Kidney glomerular epithelial cell (primary cell): ENCODE results near the gene TRRAP.
A peak's percentile ranks its signal among the peaks of the same experiment; 100 is the strongest.
"Not testable (repeated sequence)": the region's sequence is repeated elsewhere in the genome, so short reads cannot be mapped to it uniquely, and the experiment has no call there.

Experiments used
- DNase-seq: peaks from one replicate; lab custom pipeline; 2025; lab: John Stamatoyannopoulos, UW

Gene TRRAP

DNA sequence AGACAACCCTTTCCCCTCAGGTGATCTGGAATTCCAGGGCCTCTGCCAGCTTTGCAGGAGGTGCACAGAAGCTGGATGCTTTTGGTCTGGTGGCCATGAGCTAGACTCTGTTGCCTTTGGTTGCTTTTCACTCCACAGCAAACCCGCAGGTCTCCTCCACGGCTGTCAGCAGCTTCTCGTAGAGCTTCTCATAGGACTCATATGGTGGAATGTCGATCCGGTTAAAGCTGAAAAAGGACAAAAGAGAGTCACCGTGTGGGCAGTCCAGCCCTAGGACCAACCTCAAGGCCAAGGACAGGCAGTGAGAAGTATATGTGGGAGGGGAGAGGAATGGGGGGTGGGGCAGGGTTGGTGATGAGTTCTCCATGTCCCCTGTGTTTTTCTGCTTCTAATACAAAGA lies 152.1 kb downstream of the TRRAP start:
- no peak for DNase-seq

DNA sequence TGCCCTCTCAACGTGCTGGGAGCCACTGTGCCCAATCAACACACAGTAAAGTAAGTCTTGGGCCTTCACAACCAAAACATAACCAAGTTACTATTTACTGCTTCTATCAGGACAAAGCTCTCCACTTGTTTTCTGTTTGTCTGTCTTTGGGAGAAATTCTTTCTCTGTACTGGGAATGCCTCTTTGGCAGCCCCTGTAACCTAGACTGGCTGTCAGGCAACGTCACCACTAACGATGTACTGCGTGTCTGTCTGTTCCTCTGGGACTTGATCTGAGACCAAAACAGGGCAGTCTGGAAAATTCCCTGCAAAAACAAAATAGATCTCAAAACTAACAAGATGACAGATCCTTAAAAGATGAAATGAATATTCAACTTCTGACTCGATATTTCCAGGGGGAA lies 152.6 kb downstream of the TRRAP start:
- DNase-seq, result no peak

DNA sequence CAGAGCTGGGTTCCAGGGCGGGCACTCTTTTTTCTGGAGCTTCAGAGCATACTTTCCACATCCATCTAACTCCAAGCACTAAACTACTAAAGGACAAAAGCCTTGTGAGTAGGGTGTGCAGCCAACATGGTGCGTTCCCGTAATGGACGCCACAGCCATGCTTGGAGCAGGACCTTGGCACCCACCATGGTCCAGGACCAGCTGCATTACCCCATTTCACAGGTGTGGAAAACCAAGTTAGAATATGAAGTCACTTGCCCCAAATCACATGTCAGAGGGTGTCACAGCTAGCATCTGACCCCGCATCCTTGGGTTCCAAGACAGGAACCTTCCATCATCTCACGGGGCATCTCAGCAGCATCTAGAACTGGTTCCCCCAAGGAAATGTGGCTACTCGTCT lies 153.2 kb downstream of the TRRAP start:
- no peak for DNase-seq

DNA sequence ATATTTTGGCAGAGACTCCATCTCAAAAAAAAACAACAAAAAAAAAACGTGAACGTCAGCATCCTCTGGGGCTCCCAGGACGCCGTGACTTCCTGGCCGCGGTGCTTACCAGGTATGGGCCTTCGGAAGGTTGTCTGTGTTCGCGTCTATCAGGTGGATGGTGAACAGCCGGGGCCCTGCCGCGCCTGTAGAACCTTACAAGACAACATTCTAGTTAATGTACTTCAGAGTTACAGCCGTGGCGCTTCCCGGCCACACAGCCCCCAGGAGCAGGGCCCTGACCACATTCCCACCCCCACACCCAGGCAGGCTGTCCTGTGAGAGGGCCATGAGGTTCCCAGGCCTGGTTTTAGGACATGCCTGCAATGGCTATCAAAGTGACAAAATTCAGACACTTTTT lies 154.6 kb downstream of the TRRAP start:
- no peak for DNase-seq

DNA sequence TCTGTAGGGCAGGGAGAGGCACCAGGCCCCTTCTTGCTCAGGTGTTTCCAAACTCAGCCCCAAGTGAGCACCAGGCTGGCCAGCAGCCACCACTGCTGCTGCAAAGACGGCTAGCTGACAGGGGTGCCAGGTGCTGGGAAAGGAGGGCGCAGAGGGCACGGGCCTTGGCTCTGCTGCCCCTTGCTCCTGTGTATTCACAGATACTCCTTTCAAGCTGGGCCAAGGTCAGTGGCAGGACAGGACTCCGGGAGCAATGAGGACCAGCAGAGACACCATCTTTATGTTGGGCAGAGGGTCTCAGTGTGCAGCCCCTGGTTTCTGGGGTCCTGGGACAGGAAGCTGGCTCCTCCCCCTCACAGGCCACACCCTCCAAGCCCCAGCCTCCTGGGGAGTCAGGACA lies 155.4 kb downstream of the TRRAP start:
- DNase-seq, result no peak

DNA sequence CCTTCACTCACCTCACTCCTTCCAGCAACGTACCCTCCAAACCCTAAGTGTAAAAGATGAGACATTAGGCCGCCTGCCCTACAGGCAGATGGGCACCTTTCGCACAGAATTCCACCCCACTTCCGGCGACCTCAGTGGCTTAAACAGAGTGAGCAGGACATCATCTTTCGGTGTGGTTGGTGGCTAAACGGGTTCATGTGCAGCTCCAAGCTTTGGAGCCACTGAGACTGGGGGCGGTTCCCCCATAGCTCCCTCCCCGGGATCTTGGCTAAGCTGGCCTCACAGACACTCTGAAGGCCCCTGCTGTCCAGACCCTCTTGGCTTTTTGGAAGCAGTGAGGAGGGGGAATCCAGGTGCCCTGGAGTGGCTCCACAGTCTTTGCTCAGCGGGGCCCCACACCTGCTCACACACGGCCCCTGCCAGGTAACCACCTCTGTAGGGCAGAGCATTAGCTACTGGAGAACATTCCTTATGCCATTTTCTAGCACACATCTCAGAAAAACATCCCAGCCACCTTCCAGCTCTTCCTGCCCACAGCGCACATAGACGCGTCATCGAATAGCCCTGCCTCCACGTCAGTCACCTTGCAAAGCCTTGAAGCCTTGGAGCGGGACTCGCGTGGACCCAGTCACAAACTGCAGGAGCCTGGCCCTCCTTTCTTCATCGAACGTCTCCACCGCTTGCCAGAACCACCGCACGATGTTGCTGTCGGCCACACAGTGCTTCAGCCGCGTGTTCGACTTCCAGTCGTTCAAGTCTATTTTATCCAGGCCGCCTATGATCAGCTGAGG lies 156.8 kb downstream of the TRRAP start:
- DNase-seq, result no peak

DNA sequence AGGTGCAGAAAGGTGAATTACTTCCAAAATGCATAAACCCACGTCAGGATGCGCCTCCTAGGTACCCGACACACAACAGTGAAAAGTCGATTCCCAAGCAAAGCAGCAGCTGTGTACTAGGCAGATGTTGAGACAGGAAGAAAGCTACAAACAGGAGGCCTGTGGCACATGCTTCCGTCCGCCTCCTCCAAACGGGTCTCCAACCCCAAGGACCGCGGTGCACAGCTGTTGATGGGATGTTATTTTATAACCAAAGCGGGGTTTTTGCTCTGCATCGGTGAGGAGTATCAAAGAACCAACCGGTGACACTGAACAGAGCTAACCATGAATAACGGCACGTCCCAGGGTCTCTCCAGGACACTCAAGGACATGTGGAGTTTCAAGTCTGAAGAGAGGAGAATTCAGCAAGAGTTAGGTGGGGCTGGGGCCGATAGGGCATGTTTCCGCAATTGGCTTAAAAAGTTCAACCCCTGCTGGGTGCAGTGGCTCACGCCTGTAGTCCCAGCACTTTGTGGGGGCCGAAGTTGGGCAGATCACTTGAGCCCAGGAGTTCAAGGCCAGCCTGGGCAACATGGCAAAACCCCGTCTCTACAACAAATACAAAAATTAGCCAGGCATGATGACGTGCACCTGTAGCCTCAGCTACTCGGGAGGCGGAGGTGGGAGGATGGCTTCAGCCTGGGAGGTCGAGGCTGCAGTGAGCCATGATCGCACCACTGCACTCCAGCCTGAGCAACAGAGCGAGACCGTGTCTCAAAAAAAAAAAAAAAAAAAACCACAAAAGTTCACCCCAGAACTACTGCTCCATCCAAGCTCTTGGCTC lies 157.6 kb downstream of the TRRAP start:
- peak; percentile 46 for DNase-seq

DNA sequence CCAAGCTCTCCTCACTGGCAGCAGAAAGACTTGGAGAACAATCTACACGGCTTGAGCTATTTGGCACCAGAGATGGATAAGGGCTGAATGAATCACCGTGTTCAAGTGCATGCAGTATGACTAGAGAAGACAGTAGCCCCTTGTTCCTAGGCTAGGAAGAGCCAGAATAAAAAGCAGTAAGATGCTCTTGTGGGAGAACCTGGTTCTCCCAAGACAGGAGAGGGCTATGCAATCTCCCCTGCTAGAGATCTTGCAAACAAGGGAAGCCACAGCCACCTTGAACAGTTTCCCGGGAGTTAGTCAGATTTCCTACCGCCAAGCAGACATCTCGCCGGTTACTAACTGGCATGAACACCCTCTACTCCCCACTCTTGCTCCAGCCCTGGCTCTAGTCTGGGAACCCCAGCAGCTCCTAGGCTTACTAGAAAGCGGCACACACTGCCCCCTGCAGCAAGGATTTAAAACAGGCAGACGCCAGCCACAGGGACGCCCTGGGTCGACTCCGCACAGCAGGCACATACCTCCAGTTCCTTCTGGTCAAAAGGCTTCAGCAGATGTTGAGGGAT lies 158.3 kb downstream of the TRRAP start:
- no peak for DNase-seq

DNA sequence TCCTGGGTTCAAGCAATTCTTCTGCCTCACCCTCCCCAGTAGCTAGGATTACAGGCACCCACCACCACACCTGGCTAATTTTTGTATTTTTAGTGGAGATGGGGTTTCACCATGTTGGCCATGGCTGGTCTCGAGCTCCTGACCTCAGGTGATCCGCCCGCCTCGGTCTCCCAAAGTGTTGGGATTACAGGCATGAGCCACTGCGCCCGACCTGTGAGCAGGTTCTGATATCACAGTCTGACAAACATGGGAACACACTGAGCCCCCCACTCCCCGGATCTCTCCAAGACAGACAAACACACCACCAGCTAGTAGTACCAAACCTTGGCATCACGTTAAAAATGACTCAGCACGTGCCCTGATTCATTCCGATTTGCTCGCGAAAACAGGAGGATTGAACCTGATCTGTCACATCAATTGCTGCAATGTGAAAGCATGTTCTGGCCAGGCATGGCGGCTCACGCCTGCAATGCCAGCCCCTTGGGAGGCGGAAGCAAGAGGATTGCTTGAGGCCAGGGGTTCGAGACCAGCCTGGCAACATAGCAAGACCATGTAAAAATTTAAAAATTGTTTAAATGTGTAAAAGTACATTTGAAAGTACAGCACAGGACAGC lies 159.1 kb downstream of the TRRAP start:
- no peak for DNase-seq

DNA sequence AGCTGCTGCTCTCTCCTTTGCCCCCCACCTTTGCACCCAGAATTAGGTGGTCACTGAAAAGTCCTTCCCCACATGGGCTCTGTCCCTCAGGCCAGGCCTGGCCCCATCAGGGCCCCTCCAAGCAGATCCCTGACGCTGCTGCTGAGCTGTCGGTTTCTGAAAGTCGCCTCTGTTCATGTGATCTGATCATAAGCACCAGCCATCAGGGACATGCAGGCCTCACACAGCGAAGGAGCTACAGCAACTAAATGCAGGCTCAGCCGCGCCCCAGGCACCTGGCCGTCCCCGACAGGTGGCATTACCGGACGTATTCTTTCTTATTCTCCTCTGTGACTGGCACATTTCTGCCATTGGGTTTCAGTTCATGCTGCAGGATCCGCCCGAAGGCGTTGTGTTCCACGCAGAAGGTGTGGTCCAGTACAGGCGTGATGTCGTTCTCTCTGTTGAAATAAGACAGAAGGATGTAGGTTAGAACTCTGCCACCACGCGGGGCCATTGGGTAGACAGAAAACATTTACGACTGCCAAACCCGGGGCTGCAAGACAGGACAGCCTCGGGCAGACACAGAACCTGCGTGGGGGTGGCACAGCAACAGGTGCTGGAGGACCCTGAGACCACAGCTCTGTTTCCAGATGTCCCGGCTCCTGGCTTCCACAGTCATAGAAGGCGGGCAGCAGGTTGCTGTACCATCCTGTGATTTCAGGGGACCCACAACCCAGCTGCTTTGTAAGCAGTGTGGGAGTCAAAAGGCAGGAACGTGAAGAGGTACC lies 159.9 kb downstream of the TRRAP start:
- no peak for DNase-seq

DNA sequence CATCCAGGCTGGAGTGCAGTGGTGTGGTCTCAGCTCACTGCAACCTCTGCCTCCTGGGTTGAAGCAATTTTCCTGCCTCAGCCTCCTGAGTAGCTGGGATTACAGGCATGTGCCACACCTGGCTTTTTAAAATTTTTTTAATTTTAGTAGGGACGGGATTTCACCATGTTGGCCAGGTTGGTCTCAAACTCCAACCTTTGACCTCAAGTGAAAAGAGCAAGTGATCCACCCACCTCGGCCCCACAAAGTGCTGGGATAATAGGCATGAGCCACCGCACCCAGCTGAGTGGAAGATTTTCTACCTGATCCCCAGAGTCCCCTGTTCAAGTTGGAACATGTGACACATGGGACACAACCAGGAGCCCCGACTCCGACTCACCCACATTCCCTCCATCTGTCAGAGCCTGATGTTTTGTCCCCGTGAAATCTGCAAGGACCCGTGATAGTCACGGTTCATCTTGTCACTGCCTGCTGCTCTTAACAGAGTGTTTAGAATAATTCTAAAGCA lies 161.1 kb downstream of the TRRAP start:
- DNase-seq, result no peak

DNA sequence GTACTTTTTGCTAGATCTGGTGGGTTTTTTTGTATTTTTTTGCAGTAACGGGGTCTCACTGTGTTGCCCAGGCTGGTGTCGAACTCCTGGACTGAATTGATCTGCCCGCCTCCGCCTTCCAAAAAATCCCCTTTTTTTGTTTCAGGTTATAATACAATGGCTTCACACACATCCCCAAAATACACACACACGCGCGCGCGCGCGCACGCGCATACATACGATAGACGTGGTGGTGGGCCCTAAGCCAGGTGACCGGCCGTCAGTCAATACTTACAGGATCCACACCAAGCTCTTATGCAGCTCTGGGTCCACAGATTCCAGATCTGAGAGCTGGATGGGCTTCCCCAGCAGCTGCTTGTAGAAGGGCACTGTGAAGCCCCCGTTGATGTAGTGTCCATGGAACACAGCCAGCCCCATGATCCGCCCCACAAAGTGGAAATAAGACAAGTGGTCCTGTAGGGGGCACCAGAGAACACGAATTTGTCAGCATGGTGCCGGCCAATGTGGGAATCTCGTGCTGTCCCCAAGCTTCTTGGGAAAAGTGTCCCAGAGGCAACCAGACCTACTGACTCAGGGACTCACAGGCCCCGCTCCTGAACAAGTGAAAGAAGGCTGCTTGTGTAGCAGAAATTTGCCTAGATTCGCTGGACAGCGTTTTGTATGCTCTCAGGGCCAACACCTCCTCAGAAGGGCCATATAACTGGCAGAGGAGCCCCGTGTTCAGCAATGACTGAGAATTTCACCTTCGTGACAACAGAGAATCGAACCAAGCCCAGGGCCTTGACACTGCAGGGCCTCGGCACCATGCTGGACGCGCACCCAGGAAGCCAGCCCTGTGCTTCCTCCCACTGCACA lies 162.0 kb downstream of the TRRAP start:
- peak; percentile 51 for DNase-seq

DNA sequence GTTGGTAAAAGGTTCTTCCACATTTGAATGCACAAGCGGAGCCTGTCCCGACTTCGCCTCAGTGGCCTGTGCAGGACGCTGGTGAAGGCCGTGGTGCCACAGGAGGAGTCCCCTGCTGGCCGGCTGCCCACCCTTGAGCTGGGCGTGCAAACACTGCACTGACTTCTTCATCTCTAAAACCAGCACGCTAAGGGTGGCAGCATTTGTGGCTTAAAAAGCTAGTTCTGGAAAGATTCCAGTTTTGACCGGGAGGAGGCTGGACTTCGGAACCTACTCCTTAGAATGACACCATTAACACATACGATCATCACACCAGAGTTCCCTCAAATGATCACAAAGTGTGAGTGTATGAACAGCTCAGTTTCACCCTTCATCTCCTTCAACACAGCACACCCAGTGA lies 163.2 kb downstream of the TRRAP start:
- DNase-seq, result no peak

DNA sequence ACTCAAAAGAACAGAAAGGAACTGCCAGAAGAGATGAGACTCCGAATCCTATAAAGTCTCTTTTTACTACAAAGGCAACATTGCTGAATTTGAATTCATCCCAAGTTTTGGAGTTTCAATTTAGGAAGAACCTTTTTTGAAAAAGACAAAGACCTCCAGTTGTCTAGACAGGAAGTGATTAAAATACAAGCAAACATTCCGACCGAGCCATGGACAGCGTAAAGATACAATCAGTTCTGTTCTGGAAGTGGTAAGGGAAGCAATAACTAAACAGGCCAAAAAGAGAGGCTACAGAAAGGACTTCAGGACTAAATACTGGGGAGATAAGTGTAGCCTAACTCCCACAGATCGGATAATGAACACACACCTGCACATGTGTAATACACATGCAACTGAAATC lies 164.6 kb downstream of the TRRAP start:
- no peak for DNase-seq

DNA sequence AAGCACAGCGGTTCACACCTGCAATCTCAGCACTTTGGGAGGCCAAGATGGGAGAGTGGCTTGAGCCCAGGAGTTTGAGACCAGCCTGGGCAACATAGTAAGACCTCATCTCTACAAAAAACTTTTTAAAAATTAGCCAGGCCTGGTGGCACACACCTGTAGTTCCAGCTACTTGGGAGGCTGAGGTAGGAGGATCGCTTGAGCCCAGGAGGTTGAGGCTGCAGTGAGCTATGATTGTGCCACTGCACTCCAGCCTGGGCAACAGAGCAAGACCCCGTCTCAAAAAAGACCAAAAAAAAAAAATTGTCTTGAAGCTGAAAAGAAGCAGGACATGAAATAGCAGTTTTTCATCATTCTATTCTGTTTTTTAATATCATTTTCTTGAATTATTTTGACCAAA lies 166.5 kb downstream of the TRRAP start:
- not testable (repeated sequence) for DNase-seq

DNA sequence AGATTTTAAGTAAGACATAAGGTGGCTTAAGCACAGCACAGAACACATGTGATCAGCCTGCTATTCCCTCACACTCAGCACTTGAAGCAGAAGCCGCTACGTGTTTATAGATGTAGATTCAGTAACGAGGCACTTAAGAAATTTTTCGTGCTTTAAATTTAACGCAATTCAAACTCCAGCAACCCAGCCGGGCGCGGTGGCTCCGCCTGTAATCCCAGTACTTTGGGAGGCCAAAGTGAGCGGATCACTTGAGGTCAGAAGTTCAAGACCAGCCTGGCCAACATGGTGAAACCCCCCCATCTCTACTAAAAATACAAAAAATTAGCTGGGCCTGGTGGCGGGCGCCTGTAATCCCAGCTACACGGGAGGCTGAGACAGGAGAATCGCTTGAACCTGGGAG lies 167.9 kb downstream of the TRRAP start:
- DNase-seq, result not testable (repeated sequence)

DNA sequence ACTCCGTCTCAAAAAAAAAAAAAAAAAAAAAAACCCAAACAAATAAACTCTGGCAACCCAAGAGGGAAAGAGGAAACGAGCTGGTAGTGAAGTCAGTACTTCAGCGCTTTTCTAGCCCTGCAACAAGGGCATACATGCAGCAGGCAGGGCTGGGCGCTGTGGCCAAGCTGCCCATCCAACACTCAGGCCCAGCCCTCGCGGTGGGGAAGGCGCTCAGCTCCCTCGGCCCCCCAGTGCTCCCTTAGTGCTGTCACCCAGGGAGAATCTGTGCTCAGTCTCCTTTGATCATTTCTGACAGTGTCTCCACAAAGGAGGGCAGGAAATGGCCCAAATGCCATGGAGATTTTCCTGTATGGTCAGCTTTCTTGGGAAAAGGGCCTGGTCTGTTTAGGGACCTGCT lies 168.4 kb downstream of the TRRAP start:
- DNase-seq, result no peak

DNA sequence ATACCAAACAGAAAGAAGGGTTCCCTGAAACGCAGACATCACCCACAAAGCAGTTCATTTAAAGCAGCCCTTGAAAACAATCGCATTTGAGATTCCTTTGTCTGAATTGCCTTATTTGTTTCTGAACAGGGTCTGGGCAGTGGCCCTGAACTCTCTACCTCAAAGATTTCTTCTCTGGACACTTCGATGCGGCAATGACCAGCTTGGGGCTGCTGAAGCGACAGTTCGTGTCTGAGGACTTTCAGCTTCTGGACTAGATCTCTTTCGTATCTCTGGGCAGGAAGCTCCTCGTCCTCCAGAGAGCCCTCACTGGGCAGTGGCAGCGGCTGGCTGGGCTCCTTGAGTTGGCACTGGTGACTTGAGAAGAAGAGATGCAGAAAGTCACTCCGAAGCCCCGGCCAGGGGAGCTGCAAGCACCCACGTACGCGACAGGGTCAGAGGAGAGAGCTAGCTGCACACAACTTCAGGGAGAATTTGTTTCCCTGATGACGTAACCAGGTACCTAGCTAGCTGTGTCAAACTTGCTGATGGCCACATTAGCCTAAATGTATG lies 169.3 kb downstream of the TRRAP start:
- DNase-seq, result no peak

DNA sequence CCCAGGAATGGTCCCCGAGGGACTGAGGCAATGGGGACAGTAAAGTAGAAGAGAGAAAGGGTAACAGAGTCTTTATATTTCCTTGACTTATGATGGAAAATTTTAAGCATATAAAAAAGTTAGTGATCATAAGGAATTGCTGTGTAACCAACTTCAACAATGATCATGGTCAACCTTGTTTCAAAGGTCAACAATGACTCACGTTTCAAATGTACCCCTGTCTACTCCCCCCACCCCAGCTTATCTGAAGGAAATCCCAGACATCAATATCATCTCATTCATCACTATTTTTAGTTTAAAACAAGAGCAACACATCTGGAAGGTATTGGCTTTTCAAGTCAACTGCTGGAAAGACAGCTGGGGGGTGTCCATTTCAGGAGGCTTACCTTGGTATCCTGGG lies 172.6 kb downstream of the TRRAP start:
- no peak for DNase-seq

DNA sequence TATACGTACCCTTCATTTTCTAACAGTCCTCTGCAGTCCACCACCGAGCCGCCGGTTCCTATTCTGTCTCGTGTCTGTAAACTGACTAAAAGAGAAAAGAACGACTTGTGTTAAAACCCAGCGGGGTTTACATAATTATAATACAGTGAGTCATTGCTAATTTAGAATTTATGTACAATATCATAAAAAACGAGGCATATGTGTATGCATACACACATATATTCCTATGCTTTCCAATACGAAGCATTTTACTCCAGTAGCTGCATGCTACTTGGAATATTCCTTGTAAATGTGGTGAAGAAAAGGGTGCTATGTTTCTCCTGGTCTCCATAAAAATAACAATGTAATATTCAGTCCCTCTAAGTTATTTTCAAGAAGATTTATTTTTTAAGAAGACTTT lies 176.4 kb downstream of the TRRAP start:
- DNase-seq, result no peak
